Activated B cell treated with CpG ODN at 0.5 μM for 24 hours (primary cell): ENCODE data around the gene KIAA0232. TPM values are rescaled to one million over a fixed set of nuclear protein-coding genes. Genes with fewer than 3 reads are reported as not detected.

Experiments used
- ATAC-seq: fragments of 200-7000 bp; cut with Tn5 transposase; one replicate; pipeline ENCODE4 v1.10.0; 2021; ENCODE audit warnings: low read depth, mild to moderate bottlenecking, moderate library complexity
- CTCF ChIA-PET: fragments of 350-600 bp; sonication (Branson Sonifier 250); formaldehyde crosslinking; loops from one replicate; lab custom pipeline; 2021; ENCODE audit warnings: antibody characterized with exemption; lab: Charles Lee
- POLR2A ChIA-PET: fragments of 350-600 bp; sonication (Branson Sonifier 250); formaldehyde crosslinking; loops from one replicate; lab custom pipeline; 2021; ENCODE audit warnings: antibody characterized with exemption; lab: Charles Lee
- DNase-seq: peaks from one replicate; pipeline ENCODE4 v3.0.0; 2022
- H3K27ac Mint-ChIP-seq: one replicate; pipeline ENCODE4 v1.8.0; 2020; ENCODE audit warnings: mixed read lengths
- H3K27me3 Mint-ChIP-seq: one replicate; pipeline ENCODE4 v1.8.0; 2021; ENCODE audit warnings: mixed read lengths
- H3K36me3 Mint-ChIP-seq: one replicate; pipeline ENCODE4 v1.8.0; 2021; ENCODE audit warnings: low read depth, mixed read lengths
- H3K4me1 Mint-ChIP-seq: one replicate; pipeline ENCODE4 v1.8.0; 2021; ENCODE audit warnings: mixed read lengths
- H3K4me3 Mint-ChIP-seq: one replicate; pipeline ENCODE4 v1.8.0; 2020; ENCODE audit warnings: mild to moderate bottlenecking, mixed read lengths
- H3K9me3 Mint-ChIP-seq: one replicate; pipeline ENCODE4 v1.8.0; 2020; ENCODE audit warnings: mixed read lengths
- intact Hi-C: fragments of 100-400 bp; cut with micrococcal nuclease; formaldehyde crosslinking; loops from one replicate; pipeline ENCODE4 v1.15.1; 2024
- total RNA-seq: library from RNA; stranded (reverse); gene quantifications from 2 replicates; pipeline ENCODE4 v1.2.3, GENCODE V29; 2022
- TF ChIP-seq, protein P1 (sequence below): fragments of 200-600 bp; IDR thresholded peaks from one replicate; pipeline ENCODE4 v1.8.0; 2022; ENCODE audit warnings: antibody characterized with exemption, mild to moderate bottlenecking

KIAA0232 gene
- total RNA-seq, 1 donor from 2014 or later, result 15.5 TPM

GRCh38 chr4:6918338-6918737, 135.8 kb downstream of the KIAA0232 start:
- POLR2A ChIA-PET, result interaction anchor here (2.3 kb wide), 1 partner anchor 9 kb away, joined by 16 read pairs; the partner anchor contains the start of gene TBC1D14
- Mint-ChIP-seq H3K4me1 (peaks cover 41% of the 10 kb centered on the region), H3K36me3 (peaks cover 3% of the 10 kb centered on the region), H3K4me3 (peak overlapping the region; percentile 53), H3K9me3 (no peaks in the 10 kb centered on the region), H3K27ac (peak overlapping the region; percentile 76), H3K27me3 (no peaks in the 10 kb centered on the region)
- ATAC-seq (no peak), DNase-seq (no peak)
- CTCF ChIA-PET, result interaction anchor here (0.9 kb wide), 1 partner anchor 46 kb away, joined by 4 read pairs; no protein-coding TSS in a partner anchor
- intact Hi-C loops, result no loop called here
- TF ChIP-seq, protein P1, sequence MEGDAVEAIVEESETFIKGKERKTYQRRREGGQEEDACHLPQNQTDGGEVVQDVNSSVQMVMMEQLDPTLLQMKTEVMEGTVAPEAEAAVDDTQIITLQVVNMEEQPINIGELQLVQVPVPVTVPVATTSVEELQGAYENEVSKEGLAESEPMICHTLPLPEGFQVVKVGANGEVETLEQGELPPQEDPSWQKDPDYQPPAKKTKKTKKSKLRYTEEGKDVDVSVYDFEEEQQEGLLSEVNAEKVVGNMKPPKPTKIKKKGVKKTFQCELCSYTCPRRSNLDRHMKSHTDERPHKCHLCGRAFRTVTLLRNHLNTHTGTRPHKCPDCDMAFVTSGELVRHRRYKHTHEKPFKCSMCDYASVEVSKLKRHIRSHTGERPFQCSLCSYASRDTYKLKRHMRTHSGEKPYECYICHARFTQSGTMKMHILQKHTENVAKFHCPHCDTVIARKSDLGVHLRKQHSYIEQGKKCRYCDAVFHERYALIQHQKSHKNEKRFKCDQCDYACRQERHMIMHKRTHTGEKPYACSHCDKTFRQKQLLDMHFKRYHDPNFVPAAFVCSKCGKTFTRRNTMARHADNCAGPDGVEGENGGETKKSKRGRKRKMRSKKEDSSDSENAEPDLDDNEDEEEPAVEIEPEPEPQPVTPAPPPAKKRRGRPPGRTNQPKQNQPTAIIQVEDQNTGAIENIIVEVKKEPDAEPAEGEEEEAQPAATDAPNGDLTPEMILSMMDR, result no peak

DNA sequence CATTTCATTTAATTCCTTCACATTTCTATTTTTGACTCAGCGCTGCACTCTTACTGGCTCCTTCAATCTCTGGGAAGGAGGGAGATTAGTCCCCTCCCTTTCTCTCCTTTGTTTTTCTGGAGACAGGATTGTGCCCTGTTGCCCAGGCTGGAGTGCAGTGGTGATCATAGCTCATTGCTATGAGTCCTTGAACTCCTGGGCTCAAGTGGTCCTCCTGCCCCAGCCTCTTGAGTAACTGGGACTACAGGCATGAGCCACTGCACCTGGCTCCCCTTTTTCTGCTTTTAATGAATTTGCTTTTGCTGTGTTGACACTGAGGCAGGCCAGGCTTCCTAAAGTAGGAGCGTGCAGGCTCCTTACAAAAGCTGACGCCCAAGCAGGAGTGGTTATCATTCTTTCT, 137.6 kb downstream of the KIAA0232 start:
- intact Hi-C loops, result no loop called here
- no peaks in the 10 kb centered on the region for H3K27me3 Mint-ChIP-seq
- H3K9me3 Mint-ChIP-seq, result no peaks in the 10 kb centered on the region
- ATAC-seq (no peak), DNase-seq (no peak)
- POLR2A ChIA-PET, result no interaction called here
- H3K36me3 Mint-ChIP-seq, result peaks cover 21% of the 10 kb centered on the region
- TF ChIP-seq, protein P1, result no peak
- H3K4me1 Mint-ChIP-seq, result peaks cover 39% of the 10 kb centered on the region
- H3K4me3 Mint-ChIP-seq, result no peak overlapping the region
- CTCF ChIA-PET, result no interaction called here
- H3K27ac Mint-ChIP-seq, result no peak overlapping the region

- no peaks in the 10 kb centered on the region for H3K9me3 Mint-ChIP-seq
- CTCF ChIA-PET, result no interaction called here
Measured at GRCh38 chr4:6923507-6923906, 141.0 kb downstream of the KIAA0232 start.

GRCh38 chr4:6924361-6924779, 141.8 kb downstream of the KIAA0232 start:
- Mint-ChIP-seq H3K4me3 (no peak overlapping the region), H3K36me3 (peaks cover 36% of the 10 kb centered on the region), H3K27me3 (no peaks in the 10 kb centered on the region), H3K27ac (no peak overlapping the region), H3K9me3 (no peaks in the 10 kb centered on the region), H3K4me1 (peaks cover 14% of the 10 kb centered on the region)
- DNase-seq (no peak), ATAC-seq (no peak)
- intact Hi-C loops, result no loop called here
- TF ChIP-seq, protein P1, result no peak
- ChIA-PET CTCF (no interaction called here), POLR2A (no interaction called here)

More at GRCh38 chr4:6923507-6923906, 141.0 kb downstream of the KIAA0232 start:
- Mint-ChIP-seq H3K4me3 (no peak overlapping the region), H3K4me1 (peaks cover 16% of the 10 kb centered on the region), H3K27ac (no peak overlapping the region), H3K36me3 (peaks cover 33% of the 10 kb centered on the region), H3K27me3 (no peaks in the 10 kb centered on the region)
- POLR2A ChIA-PET, result interaction anchor here (0.5 kb wide), 1 partner anchor 65 kb away, joined by 4 read pairs; no protein-coding TSS in a partner anchor
- intact Hi-C loops, result no loop called here
- ATAC-seq (no peak), DNase-seq (no peak)
- TF ChIP-seq, protein P1, result no peak

GRCh38 chr4:6925357-6925836, 142.9 kb downstream of the KIAA0232 start:
- no peaks in the 10 kb centered on the region for H3K27me3 Mint-ChIP-seq
- no peak for ATAC-seq
- H3K9me3 Mint-ChIP-seq, result no peaks in the 10 kb centered on the region
- ChIA-PET CTCF (no interaction called here), POLR2A (no interaction called here)
- intact Hi-C loops, result no loop called here
- H3K4me1 Mint-ChIP-seq, result peaks cover 18% of the 10 kb centered on the region
- TF ChIP-seq, protein P1, result no peak
- H3K36me3 Mint-ChIP-seq, result peaks cover 38% of the 10 kb centered on the region
- no peak for DNase-seq
- no peak overlapping the region for H3K4me3 Mint-ChIP-seq
- no peak overlapping the region for H3K27ac Mint-ChIP-seq
